Fibroblast of lung (primary cell): ENCODE data around the gene CMTM5. TPM values are rescaled to one million over a fixed set of nuclear protein-coding genes. Genes with fewer than 3 reads are reported as not detected.
"Not testable (repeated sequence)": the region's sequence is repeated elsewhere in the genome, so short reads cannot be mapped to it uniquely, and the experiment has no call there.

Experiments
- DNase-seq, 2 donors: peaks; one replicate each; pipeline versions ENCODE4 v3.0.0 to v3.0.0-alpha.2; 2010; ENCODE audit warnings: low read depth in 2 of 2
- H2AFZ ChIP-seq: 2 replicates; pipeline ENCODE4 v1.5.1; 2012; ENCODE audit warnings: low read length, control low read depth, inconsistent platforms
- H3K27ac ChIP-seq: 2 replicates; pipeline ENCODE4 v1.5.1; 2011; ENCODE audit warnings: low read length, control low read depth; ENCODE audit not compliant: insufficient read depth
- H3K27me3 ChIP-seq: 2 replicates; pipeline ENCODE4 v1.5.1; 2011; ENCODE audit warnings: mild to moderate bottlenecking, low read length; ENCODE audit not compliant: control insufficient read depth, insufficient read depth
- H3K36me3 ChIP-seq: 2 replicates; pipeline ENCODE4 v1.5.1; 2011; ENCODE audit warnings: low read length; ENCODE audit not compliant: control insufficient read depth, insufficient read depth
- H3K4me1 ChIP-seq: 2 replicates; pipeline ENCODE4 v1.5.1; 2011; ENCODE audit warnings: low read length; ENCODE audit not compliant: control insufficient read depth, insufficient read depth; ENCODE audit errors: extremely low read depth
- H3K4me2 ChIP-seq: 2 replicates; pipeline ENCODE4 v1.5.1; 2011; ENCODE audit warnings: low read length, control low read depth; ENCODE audit not compliant: insufficient read depth; ENCODE audit errors: extremely low read depth
- H3K4me3 ChIP-seq, 4 experiments: fragments of 200-600 bp in 1 of 4; sonication (generic) in 1 of 4; replicated peaks in 1 of 4; 2 replicates each; pipeline ENCODE4 v1.5.1; 2011 to 2016; ENCODE audit warnings: low read length in 4 of 4, low read depth in 3 of 4, mild to moderate bottlenecking in 3 of 4, control low read depth in 2 of 4, inconsistent platforms in 1 of 4, mixed read lengths in 1 of 4; ENCODE audit not compliant: insufficient read depth in 1 of 4; ENCODE audit errors: control extremely low read depth in 1 of 4
- H3K79me2 ChIP-seq: 2 replicates; pipeline ENCODE4 v1.5.1; 2012; ENCODE audit warnings: mild to moderate bottlenecking, low read length, inconsistent platforms; ENCODE audit not compliant: control insufficient read depth, insufficient read depth
- H3K9ac ChIP-seq: 2 replicates; pipeline ENCODE4 v1.5.1; 2011; ENCODE audit warnings: mild to moderate bottlenecking, low read length, control low read depth; ENCODE audit not compliant: insufficient read depth
- H3K9me3 ChIP-seq: 2 replicates; pipeline ENCODE4 v1.5.1; 2012; ENCODE audit warnings: low read depth, low read length; ENCODE audit not compliant: control insufficient read depth, insufficient read depth
- H4K20me1 ChIP-seq: 2 replicates; pipeline ENCODE4 v1.5.1; 2011; ENCODE audit warnings: low read length; ENCODE audit not compliant: control insufficient read depth, insufficient read depth; ENCODE audit errors: extremely low read depth
- EZH2 ChIP-seq: IDR thresholded peaks from 2 replicates; pipeline ENCODE4 v1.5.1; 2012; ENCODE audit warnings: low read length, control low read depth, mild to moderate bottlenecking; ENCODE audit errors: missing control alignments
- polyA plus RNA-seq, 2 donors: library from polyadenylated mRNA; depleted of rRNA in 1 of 2; stranded (reverse) in 1 of 2; unstranded in 1 of 2; fragments of >200 nt; gene quantifications; 2 replicates each; pipeline ENCODE4 v1.2.1, GENCODE V29; 2011 to 2012; ENCODE audit warnings: missing spikeins in 1 of 2
- total RNA-seq: library from RNA; depleted of rRNA; stranded (reverse); fragments of >200 nt; gene quantifications from 2 replicates; pipeline ENCODE4 v1.2.1, GENCODE V29; 2014
- TF ChIP-seq, protein P1 (sequence below), 2 donors: IDR thresholded peaks in 1 of 2; conservative IDR thresholded peaks in 1 of 2; 1 replicate in 1 of 2; 2 replicates in 1 of 2; pipeline ENCODE4 v1.5.1; 2011 to 2012; ENCODE audit warnings: low read length in 2 of 2, control low read depth in 1 of 2, inconsistent platforms in 1 of 2, low read depth in 1 of 2, mild to moderate bottlenecking in 1 of 2

CMTM5 gene
- total and polyA plus RNA-seq, 2 donors (not counting 1 experiment from before 2014, with no cell fraction given): 0.08 to 0.33 TPM

DNA sequence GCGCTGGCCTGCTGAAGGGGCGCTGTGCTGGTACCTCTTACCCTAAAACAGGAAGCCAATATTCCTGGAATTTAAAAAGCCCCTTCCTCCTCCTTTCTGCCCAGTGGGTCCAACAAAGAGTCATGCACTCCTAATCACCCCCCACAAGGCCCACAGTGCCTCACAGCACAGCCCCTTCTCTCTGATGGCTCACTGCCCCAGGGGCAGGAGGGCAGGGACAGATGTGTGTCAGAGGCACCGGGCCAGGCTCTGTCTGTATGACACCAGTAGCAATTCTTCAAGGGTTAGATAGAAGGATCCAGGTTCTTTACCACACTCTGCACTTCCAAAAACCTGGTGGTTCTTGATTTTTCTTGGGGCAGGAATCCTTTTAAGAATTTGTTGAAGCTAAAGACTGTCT is 22.3 kb downstream of the CMTM5 start:
- Histone ChIP-seq H3K4me2 (no peak overlapping the region), H3K27ac (no peak overlapping the region), H3K27me3 (no peaks in the 10 kb centered on the region), H3K36me3 (no peaks in the 10 kb centered on the region), H3K4me3 (no peak overlapping the region), H4K20me1 (no peaks in the 10 kb centered on the region), H3K4me1 (no peaks in the 10 kb centered on the region), H3K9ac (no peak overlapping the region), H3K9me3 (no peaks in the 10 kb centered on the region), H3K79me2 (no peaks in the 10 kb centered on the region), H2AFZ (no peak overlapping the region)
- no peak for DNase-seq
- TF ChIP-seq, protein P1, sequence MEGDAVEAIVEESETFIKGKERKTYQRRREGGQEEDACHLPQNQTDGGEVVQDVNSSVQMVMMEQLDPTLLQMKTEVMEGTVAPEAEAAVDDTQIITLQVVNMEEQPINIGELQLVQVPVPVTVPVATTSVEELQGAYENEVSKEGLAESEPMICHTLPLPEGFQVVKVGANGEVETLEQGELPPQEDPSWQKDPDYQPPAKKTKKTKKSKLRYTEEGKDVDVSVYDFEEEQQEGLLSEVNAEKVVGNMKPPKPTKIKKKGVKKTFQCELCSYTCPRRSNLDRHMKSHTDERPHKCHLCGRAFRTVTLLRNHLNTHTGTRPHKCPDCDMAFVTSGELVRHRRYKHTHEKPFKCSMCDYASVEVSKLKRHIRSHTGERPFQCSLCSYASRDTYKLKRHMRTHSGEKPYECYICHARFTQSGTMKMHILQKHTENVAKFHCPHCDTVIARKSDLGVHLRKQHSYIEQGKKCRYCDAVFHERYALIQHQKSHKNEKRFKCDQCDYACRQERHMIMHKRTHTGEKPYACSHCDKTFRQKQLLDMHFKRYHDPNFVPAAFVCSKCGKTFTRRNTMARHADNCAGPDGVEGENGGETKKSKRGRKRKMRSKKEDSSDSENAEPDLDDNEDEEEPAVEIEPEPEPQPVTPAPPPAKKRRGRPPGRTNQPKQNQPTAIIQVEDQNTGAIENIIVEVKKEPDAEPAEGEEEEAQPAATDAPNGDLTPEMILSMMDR (conservative IDR thresholded peaks at IDR 0.05 in 1 of 2, IDR thresholded peaks at IDR 0.05 in 1 of 2; ENCODE audit: low read depth in 1 of 2, low read length in 2 of 2): no peak
- TF ChIP-seq EZH2: no peak

DNA sequence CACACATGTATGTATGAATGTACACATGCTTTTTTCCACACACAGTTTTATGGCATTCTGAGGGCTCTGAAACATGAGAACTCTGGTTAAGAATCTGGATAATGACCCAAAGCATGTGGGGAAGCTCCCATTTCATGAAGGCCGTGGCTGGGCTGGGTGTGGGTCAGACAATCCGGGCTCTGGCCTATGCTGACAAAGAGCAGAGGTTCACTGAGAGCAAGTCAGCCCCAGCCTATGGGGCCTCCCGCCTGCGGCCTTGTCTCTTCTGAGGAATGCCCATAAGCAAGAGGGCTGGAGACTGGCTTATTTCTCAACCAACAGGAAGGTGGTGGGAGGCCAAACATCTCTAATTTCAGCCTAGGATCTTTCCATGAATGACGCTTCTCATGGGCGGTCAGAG is 22.7 kb downstream of the CMTM5 start:
- Histone ChIP-seq H2AFZ (no peak overlapping the region), H3K9me3 (no peaks in the 10 kb centered on the region), H3K4me3 (no peak overlapping the region), H3K4me2 (no peak overlapping the region), H3K79me2 (no peaks in the 10 kb centered on the region), H3K36me3 (no peaks in the 10 kb centered on the region), H3K27me3 (no peaks in the 10 kb centered on the region), H3K9ac (no peak overlapping the region), H3K4me1 (no peaks in the 10 kb centered on the region), H3K27ac (no peak overlapping the region), H4K20me1 (no peaks in the 10 kb centered on the region)
- TF ChIP-seq EZH2: no peak
- TF ChIP-seq, protein P1 (conservative IDR thresholded peaks at IDR 0.05 in 1 of 2, IDR thresholded peaks at IDR 0.05 in 1 of 2; ENCODE audit: low read depth in 1 of 2, low read length in 2 of 2): no peak
- DNase-seq: no peak

DNA sequence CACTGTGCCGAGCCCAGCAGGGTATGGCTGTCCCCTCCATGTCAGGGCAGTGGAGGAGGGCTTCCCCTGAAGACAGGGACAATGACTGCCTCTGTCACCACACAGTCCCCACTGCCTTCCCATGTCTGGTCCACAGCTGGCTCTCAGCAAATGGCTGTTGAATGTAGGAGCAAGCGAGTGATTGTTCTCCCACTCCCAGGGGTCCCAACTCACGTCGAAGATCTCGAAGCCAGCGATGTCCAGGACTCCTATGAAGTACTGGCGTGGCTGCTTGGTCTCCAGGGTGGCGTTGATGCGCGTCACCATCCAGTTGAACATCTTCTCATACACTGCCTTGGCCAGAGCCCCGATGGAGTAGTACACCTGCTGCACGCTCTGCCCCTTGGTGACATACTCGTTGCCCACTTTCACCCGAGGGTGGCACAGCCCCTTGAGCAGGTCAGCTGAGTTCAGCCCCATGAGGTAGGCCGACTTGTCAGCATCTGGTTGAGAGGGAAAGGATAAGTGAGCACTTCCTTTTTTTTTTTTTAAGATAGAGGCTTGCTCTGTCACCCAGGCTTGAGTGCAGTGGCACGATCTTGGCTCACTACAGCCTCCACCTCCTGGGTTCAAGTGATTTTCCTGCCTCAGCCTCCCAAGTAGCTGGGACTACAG is 23.8 kb downstream of the CMTM5 start:
- not testable (repeated sequence) for H3K79me2 ChIP-seq, H3K36me3 ChIP-seq, DNase-seq, H3K27ac ChIP-seq, H3K9me3 ChIP-seq, H3K4me3 ChIP-seq, H3K27me3 ChIP-seq, H2AFZ ChIP-seq, H3K4me1 ChIP-seq, H3K4me2 ChIP-seq, H3K9ac ChIP-seq, H4K20me1 ChIP-seq
